Measurements from ENCODE around the gene B3GNT8. TPM values are rescaled to one million over a fixed set of nuclear protein-coding genes. Genes with fewer than 3 reads are reported as not detected.
"Not testable (repeated sequence)": the region's sequence is repeated elsewhere in the genome, so short reads cannot be mapped to it uniquely, and the experiment has no call there.

Gene B3GNT8
- total RNA-seq, 2 donors from 2014 or later = 28.7 to 94.9 TPM

GRCh38 chr19:41422456-41422855 lies 4.7 kb downstream of the B3GNT8 start:
- ATAC-seq = no peak
- intact Hi-C loops (cut with DNase I, micrococcal nuclease) = no loop called here
- DNase-seq = no peak

DNA sequence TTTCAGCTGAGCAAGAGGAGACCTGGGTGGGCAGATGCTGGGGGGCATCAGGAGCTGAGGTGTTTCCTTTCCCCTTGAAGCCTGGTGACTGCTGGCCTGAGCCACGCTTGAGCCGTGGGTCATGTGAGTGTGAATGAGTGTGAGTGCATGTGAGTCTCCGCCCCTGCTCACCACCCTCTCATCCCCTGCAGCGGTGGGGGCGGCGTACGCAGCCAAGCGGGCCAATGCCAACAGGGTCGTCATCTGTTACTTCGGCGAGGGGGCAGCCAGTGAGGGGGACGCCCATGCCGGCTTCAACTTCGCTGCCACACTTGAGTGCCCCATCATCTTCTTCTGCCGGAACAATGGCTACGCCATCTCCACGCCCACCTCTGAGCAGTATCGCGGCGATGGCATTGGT lies 5.2 kb downstream of the B3GNT8 start:
- intact Hi-C loops (cut with DNase I, micrococcal nuclease) = no loop called here
- DNase-seq = no peak
- no peak for ATAC-seq

GRCh38 chr19:41421314-41421713 lies 5.9 kb downstream of the B3GNT8 start:
- ATAC-seq = peak; percentile 70
- DNase-seq = peak; percentile 76 to 78
- intact Hi-C loops (cut with DNase I, micrococcal nuclease) = no loop called here

GRCh38 chr19:41420101-41420880 lies 6.9 kb downstream of the B3GNT8 start:
- intact Hi-C loops (cut with DNase I, micrococcal nuclease) = no loop called here
- DNase-seq (no peak), ATAC-seq (no peak)

GRCh38 chr19:41416194-41416674 lies 10.9 kb downstream of the B3GNT8 start:
- intact Hi-C loops (cut with DNase I, micrococcal nuclease) = no loop called here
- DNase-seq = peak; percentile 90 to 96
- peak; percentile 91 for ATAC-seq

DNA sequence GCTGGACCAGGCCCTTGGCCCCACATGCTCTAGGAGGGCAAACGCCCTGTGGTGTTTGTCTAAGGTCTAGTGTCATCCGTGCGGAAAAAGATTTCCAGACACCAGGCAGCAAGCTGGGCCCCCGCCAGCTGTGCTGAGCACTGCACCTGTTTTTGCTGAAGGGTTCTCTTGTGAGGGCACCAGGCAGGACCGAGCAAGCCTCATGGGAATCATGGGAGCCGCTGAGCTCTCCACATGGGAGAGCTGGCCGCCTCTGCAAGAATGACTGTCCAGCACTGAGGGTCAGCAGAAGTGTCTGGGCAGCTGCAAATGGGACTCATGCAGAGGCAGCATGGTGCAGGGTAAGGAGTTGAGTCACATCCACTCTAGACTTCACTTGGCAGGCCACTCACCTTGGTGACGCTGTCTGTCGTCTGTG lies 12.0 kb downstream of the B3GNT8 start:
- DNase-seq (peak in 1 of 2 donors; percentile 40), ATAC-seq (peak; percentile 13)
- intact Hi-C loops (cut with DNase I, micrococcal nuclease) = no loop called here

DNA sequence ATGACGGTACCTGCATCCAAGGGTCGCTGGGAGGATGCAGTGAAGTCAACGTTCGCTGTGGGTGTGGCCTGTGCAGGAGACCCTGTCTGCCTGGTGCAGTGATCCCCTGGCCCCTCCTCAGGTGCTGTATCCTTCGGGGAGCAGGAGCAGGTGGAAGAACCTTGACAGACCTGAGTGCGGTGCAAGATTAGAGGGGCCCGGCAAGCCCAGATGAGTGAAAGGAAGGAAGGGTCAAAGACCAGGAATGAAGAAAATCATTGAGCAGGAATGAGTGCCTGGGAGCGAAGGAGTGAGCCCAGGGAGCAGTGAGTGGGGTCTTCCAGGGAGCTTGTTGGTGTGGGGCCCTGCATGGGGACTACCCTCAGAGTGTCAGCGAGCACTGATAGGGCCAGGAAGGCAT lies 12.7 kb downstream of the B3GNT8 start:
- no peak for DNase-seq

DNA sequence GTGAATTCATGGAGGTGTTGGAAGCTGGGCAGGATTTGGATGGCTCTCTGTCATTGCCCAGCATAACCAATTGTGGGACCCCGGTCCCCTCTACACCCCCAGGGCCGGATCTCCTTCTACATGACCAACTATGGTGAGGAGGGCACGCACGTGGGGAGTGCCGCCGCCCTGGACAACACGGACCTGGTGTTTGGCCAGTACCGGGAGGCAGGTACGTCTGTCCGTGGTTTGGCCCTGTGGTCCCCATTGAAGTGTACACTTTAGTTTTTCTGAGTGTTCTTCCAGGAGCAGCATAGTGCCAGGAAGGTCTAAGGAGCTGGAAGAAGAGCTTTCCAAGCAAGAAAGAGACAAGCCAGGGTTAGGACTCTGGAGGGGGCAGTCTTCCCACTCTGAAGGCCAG lies 13.2 kb downstream of the B3GNT8 start:
- DNase-seq = no peak
- no peak for ATAC-seq
- intact Hi-C loops (cut with DNase I, micrococcal nuclease) = no loop called here

More for the DNA sequence above, 12.7 kb downstream of the B3GNT8 start:
- ATAC-seq = no peak
- intact Hi-C loops (cut with DNase I, micrococcal nuclease) = no loop called here

DNA sequence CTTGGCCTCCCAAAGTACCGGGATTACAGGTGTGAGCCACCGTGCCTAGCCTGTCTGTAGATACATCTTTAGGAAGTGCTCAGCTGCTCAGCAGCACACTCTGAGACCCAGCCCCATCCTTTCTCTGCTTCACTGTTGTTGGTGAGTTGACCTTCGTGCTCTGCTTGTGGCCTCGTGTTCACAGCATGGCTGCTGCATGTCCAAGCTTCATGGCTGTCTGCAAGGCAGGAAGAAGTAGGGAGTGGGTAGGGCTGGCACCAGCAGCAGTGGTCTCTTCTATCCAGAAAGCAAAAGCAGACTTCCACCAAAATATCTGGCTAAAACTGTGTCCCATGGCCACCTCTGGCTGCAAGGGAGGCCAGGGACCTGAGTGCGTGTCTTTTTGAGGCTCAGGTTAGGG lies 14.2 kb downstream of the B3GNT8 start:
- intact Hi-C loops (cut with DNase I, micrococcal nuclease) = no loop called here
- ATAC-seq (no peak), DNase-seq (no peak)

GRCh38 chr19:41411968-41412265 lies 15.3 kb downstream of the B3GNT8 start:
- intact Hi-C loops (cut with DNase I, micrococcal nuclease) = no loop called here
- DNase-seq = no peak

DNA sequence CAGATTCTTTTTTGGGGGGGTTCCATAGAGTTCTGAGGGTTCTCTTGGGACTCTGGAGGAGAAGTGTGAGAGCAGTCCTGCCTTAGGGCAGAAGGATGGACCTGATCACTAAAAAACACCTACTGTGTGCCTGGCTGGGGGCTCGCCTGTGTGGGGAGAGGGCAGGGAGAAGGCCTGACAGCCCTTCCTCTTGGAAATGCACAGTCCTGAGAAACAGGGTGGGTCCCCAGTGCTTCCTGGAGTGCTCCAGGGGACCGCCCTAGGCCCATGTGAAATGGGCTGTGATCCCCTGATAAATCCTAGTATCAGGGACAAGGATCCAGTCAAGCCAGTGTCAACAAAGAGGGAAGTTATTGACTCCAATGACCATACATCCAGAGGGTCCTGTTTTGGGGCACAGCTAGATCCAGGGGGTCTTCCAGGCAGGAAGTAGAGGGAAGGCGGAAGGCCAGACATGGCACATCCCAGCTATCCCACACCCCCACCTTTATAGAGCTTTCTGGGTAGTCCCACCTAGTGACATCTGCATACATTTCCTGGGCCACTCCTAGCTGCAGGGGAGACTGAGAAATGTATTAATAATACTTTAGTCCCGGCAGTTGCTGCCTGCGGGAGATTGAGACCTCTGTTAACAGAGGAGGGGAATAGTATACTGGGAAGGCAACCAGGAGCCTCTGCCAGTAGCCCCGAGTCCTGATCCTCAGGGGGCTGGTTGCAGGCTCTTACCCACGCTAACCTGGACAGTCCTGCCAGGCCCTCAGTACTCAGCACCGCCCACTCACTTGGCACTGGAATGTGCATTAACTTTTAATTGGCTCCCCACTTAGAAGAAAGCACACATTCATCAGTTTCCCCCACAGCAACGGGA lies 15.8 kb downstream of the B3GNT8 start:
- intact Hi-C loops (cut with DNase I, micrococcal nuclease) = no loop called here
- DNase-seq = no peak
- ATAC-seq = no peak

More at GRCh38 chr19:41411968-41412265, 15.3 kb downstream of the B3GNT8 start:
- no peak for ATAC-seq

- intact Hi-C loops (cut with DNase I, micrococcal nuclease) = no loop called here
- ATAC-seq (no peak), DNase-seq (no peak)
Observed at GRCh38 chr19:41410336-41411054, 16.7 kb downstream of the B3GNT8 start.

DNA sequence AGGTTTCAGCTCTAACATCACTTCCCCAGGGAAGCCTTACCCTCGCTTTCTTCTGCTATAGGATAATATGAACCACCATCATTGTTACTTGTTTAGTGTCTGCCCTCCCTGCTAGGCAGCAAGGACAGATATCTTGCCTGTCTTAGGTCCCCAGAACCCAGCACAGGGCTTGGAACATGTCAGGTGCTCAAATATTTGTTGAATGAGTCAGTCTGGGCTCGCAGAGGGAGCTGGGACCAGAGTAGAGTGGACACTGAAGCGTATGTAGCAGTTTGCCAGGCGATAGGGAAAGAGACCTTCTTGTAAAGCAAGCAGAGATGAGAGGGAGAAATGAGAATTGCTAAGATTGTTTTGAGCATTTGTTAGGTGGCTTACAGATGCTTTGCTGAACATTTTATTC lies 17.9 kb downstream of the B3GNT8 start:
- peak in 1 of 2 donors; percentile 28 for DNase-seq
- peak; percentile 79 for ATAC-seq
- intact Hi-C loops (cut with DNase I, micrococcal nuclease) = no loop called here

- ATAC-seq; DNase-seq; intact Hi-C loops (cut with DNase I, micrococcal nuclease): not testable (repeated sequence)
Observed at GRCh38 chr19:41408846-41409245, 18.3 kb downstream of the B3GNT8 start.

DNA sequence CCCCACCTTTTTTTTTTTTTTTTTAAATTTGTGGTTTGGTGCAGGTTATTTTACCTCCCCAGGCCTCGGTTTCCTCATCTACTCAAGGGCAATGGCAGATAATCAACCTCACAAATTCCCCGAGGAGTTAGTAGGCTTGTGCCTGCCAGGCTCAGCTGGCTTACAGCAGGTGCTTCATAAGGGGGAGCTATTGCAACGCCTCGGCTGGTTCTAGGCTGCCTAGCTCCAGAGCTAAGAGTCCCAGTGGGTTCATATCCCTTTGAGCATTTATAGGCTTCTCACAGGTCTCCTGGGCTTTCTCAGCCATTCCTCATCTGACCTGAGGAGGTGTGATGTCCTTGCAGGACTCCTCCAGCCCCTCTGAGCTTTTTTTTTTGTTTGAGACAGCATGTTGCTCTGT lies 18.9 kb downstream of the B3GNT8 start:
- intact Hi-C loops (cut with DNase I, micrococcal nuclease) = no loop called here
- ATAC-seq (peak; percentile 74), DNase-seq (no peak)

DNA sequence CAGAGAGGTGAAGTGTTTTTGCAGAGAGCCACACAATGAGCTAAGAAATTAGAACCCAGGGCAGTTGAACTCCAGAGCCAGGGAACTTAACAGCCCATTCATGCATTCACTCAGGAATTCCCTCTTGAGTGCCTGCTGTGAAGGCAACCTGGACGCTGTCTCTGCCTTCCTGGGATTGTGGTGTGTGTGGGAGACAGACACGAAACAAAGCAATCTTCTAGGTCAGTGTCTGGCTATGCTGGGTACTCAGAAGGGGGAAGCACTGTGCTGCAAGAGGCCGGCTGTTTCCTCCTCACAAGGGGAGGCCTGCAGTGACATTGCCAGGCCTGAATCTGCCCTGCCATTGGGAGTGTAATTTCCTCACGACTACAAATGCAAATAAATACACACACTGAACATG lies 19.9 kb downstream of the B3GNT8 start:
- DNase-seq = peak in 1 of 2 donors; percentile 32
- ATAC-seq = peak; percentile 69
- intact Hi-C loops (cut with DNase I, micrococcal nuclease) = no loop called here

DNA sequence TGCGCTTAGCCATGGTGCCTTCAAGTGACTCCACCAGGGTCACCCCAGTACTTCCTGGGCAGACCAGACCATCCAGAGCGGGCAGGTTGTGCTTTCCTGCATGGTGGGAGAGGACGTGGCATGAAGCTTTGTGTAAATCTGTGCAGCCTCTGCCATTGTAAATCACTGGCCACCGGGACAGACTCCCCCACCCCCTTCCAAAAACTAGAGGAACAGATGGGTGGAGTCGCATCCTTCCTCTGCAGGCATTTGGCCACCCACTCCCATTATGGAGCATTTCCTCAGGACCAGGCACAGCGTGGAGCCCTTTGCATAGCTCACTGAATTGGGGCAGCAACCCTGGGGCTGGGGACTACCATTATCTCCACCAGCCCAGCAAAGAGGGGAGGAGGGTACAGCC lies 21.4 kb downstream of the B3GNT8 start:
- DNase-seq (no peak), ATAC-seq (no peak)
- intact Hi-C loops (cut with DNase I, micrococcal nuclease) = no loop called here

DNA sequence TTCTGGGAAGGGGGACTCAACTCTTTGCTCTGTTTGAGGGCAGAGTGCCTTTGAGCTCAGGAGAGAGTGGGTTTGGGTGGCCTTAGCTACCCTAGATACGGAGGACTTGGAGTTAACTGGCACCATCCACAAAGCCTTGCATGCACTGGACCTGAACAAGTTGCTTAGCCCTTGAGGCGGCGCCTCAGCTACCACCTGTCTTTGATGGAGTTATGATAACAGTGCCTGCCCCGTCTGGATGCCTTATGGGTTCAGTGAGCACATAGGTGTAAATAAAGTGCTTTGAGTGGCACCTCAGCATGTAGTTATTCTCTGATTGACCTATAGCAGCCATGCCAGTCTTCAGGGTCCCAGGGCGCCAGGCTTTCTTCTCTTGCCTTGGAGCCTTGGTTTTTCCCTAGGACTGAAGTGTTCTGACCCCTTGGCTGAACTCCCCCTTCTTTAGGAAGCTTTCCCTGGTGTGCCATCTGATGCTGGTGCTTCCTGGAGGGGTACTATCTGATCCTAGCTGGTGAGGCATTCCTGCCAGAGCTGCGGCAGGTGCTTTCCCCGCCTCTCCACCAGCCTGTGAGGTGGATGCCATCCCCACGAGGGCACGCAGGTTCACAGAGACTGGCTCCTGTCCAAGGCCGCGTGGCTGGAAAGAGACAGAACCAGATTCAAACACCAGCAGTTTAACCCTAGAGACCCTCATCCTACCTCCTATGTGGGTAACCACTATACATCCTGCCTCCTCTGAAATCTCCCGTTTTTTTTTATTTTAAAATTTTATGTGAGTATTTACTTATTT lies 23.8 kb downstream of the B3GNT8 start:
- ATAC-seq (no peak), DNase-seq (no peak)
- intact Hi-C loops (cut with DNase I, micrococcal nuclease) = no loop called here

GRCh38 chr19:41402010-41402409 lies 25.2 kb downstream of the B3GNT8 start:
- ATAC-seq = no peak
- intact Hi-C loops (cut with DNase I, micrococcal nuclease) = no loop called here
- no peak for DNase-seq

All from left colon (tissue), 2 donors.